K562 (cell line): ENCODE data around the gene ZP3. TPM values are rescaled to one million over a fixed set of nuclear protein-coding genes. Genes with fewer than 3 reads are reported as not detected.
A peak's percentile ranks its signal among the peaks of the same experiment; 100 is the strongest.

Experiments
- CCNT2 ChIP-seq: IDR thresholded peaks from 2 replicates; pipeline ENCODE4 v1.6.1; 2011; ENCODE audit warnings: borderline replicate concordance, low read depth, mild to moderate bottlenecking, moderate library complexity, mixed read lengths, low read length; ENCODE audit not compliant: insufficient read length; ENCODE audit errors: extremely low read depth
- CEBPB ChIP-seq: fragments of 450-650 bp; IDR thresholded peaks from 2 replicates; pipeline ENCODE4 v1.6.1; 2016; ENCODE audit warnings: missing genetic modification characterization, missing compliant biosample characterization
- JUNB ChIP-seq: fragments of 450-650 bp; formaldehyde crosslinking; conservative IDR thresholded peaks from 2 replicates; pipeline ENCODE4 v1.4.0; 2020; ENCODE audit warnings: mild to moderate bottlenecking
- MEF2A ChIP-seq: IDR thresholded peaks from 2 replicates; pipeline ENCODE4 v1.6.1; 2011; ENCODE audit warnings: low read depth, mild to moderate bottlenecking, low read length, moderate library complexity; ENCODE audit not compliant: control insufficient read depth
- MGA ChIP-seq: fragments of 450-650 bp; IDR thresholded peaks from 2 replicates; pipeline ENCODE4 v1.6.1; 2016; ENCODE audit warnings: mild to moderate bottlenecking, moderate library complexity
- MLLT1 ChIP-seq, 2 experiments: fragments of 450-650 bp; IDR thresholded peaks; 2 replicates each; pipeline ENCODE4 v1.6.1; 2016
- NFE2 ChIP-seq: IDR thresholded peaks from 2 replicates; pipeline ENCODE4 v1.6.1; 2014; ENCODE audit warnings: antibody characterized with exemption, low read depth
- NFYB ChIP-seq: IDR thresholded peaks from 2 replicates; pipeline ENCODE4 v1.6.1; 2011; ENCODE audit warnings: mild to moderate bottlenecking, moderate library complexity; ENCODE audit not compliant: insufficient read length; ENCODE audit errors: extremely low read depth
- SIRT6 ChIP-seq: IDR thresholded peaks from one replicate; pipeline ENCODE4 v1.6.1; 2012; ENCODE audit warnings: low read depth, mild to moderate bottlenecking, control low read depth, inconsistent platforms, low read length, moderate library complexity
- TRIM28 ChIP-seq: fragments of 450-650 bp; IDR thresholded peaks from 2 replicates; pipeline ENCODE4 v1.6.1; 2017
- ZNF121 ChIP-seq: sonication (generic); formaldehyde crosslinking; conservative IDR thresholded peaks from 2 replicates; pipeline ENCODE4 v1.8.0; 2022; ENCODE audit warnings: missing genetic modification reagents
- polyA plus RNA-seq, 8 experiments: library from polyadenylated mRNA; depleted of rRNA in 4 of 8; stranded (reverse) in 5 of 8; unstranded in 3 of 8; fragments of >200 nt; fragmentation: Nextera tagmentation in 2 of 8; fragmentation: Illumina TruSeq in 1 of 8; extraction: Ambion mirVana in 2 of 8; extraction: Trizol in 1 of 8; gene quantifications; 2 replicates each; pipeline versions ENCODE4 v1.2.1 to v1.2.3, GENCODE V29; 2011 to 2014; ENCODE audit warnings: inconsistent platforms in 1 of 8, missing spikeins in 1 of 8
- total RNA-seq, 7 experiments: library from RNA; depleted of rRNA in 6 of 7; stranded (reverse); fragments of >200 nt in 6 of 7; fragmentation: Illumina TruSeq in 2 of 7; extraction: Trizol in 2 of 7; gene quantifications; 2 replicates each; pipeline versions ENCODE4 v1.2.1 to v1.2.3, GENCODE V29; 2011 to 2021; ENCODE audit warnings: low replicate concordance in 1 of 7

Gene ZP3
- total and polyA plus RNA-seq, 9 of the 15 experiments (the other 6 are each of a cell fraction or from before 2014, with no cell fraction given): 1.4 to 3.8 (median 2.4) TPM

- TF ChIP-seq NFE2 (no peak), NFYB (no peak), SIRT6 (no peak), JUNB (no peak), CCNT2 (no peak), MGA (no peak), MLLT1 (IDR thresholded peaks at IDR 0.05) (0 out of 4 replicates have a peak, but pooled peaks of 1 of the 2 experiments have one; percentile 22), ZNF121 (CRISPR knock-in tag) (no peak), TRIM28 (no peak), MEF2A (no peak), CEBPB (tag) (peak; percentile 15; the same call in 1 of the 2 replicates)
Measured at GRCh38 chr7:76386691-76387260, 38.0 kb upstream of the ZP3 start (continued).
